Measurements from ENCODE around the gene DPY19L3.
"Not testable (repeated sequence)": the region's sequence is repeated elsewhere in the genome, so short reads cannot be mapped to it uniquely, and the experiment has no call there.

Gene DPY19L3

DNA sequence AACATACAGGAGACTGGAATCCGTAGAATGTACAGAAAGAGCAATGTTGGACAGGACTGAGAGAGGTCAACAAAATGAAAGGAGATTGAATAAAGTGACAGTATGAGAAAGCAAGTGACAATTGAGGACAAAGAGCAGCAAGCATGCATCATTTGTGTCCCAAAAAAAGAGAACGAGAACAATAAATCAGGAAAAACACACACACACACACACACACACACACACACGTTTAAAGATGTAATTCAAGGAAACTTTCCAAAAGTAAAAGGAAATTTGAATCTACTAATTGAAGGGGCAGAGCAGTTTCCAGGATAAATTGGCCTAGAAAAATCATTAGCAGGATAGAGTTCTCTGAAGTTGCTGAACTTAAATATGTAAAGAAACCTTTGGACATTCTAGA, 16.9 kb downstream of the DPY19L3 start:
- Histone ChIP-seq H3K4me3 (no peak overlapping the region), H3K27ac (no peak overlapping the region)
- TF ChIP-seq, protein P1, sequence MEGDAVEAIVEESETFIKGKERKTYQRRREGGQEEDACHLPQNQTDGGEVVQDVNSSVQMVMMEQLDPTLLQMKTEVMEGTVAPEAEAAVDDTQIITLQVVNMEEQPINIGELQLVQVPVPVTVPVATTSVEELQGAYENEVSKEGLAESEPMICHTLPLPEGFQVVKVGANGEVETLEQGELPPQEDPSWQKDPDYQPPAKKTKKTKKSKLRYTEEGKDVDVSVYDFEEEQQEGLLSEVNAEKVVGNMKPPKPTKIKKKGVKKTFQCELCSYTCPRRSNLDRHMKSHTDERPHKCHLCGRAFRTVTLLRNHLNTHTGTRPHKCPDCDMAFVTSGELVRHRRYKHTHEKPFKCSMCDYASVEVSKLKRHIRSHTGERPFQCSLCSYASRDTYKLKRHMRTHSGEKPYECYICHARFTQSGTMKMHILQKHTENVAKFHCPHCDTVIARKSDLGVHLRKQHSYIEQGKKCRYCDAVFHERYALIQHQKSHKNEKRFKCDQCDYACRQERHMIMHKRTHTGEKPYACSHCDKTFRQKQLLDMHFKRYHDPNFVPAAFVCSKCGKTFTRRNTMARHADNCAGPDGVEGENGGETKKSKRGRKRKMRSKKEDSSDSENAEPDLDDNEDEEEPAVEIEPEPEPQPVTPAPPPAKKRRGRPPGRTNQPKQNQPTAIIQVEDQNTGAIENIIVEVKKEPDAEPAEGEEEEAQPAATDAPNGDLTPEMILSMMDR (IDR thresholded peaks at IDR 0.05): no peak
- DNase-seq (ENCODE audit: low spot score): no peak

DNA sequence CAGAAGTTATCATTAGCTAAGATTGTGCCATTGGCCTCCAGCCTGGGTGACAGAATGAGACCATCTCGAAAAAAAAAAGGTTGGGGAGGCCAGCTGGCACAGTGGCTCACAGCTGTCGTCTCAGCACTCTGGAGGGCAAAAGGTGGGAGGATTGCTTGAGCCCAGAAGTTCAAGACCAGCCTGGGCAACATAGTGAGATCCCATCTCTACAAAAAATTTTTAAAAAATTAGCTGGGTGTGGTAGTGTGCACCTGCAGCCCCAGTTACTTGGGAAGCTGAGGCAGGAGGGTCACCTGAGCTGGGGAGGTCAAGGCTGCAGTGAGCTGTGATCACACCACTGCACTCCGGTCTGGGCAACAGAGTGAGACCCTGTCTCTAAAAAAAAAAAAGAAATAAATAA, 18.4 kb downstream of the DPY19L3 start:
- not testable (repeated sequence) for DNase-seq (ENCODE audit: low spot score); H3K27ac ChIP-seq; H3K4me3 ChIP-seq

DNA sequence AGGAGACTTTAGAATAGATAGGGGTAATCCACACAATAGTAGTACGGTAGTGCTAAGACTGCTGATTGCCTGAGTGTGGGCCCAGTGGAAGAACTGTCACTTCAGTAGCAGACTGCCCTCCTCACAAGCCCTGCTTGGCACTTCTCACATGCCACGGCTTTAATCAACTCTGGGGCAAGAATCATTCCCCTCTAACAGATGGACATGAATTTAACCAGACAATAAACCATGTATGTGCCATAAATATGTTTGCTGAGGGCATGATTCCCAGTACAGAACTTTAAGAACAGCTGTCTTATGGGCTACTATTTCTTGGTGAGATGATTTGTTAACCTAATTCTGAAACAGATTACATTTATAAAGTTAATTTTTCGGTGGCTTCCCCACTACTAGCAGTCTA, 22.0 kb downstream of the DPY19L3 start:
- no peak overlapping the region for H3K4me3 ChIP-seq
- no peak for DNase-seq (ENCODE audit: low spot score)
- H3K27ac ChIP-seq: no peak overlapping the region
- TF ChIP-seq, protein P1 (IDR thresholded peaks at IDR 0.05): no peak

DNA sequence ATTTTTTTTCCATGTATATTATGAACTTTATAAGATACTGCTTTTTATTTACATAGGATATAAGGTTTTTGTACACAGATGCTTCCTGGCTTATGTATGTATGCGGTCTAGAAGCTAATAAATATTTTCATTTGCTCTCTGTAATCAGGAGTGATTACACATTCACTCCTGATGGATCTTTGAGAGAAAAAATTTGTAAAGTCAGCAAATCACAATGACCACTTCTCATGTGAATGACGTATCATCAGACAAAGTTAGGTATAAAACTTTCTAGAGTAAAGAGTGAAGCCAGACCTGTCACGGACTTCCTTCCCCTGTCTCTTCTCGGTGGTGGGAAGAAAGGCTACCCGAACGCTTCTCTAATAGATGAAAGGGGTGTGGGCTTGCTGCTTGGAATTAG, 31.1 kb downstream of the DPY19L3 start:
- TF ChIP-seq, protein P1 (IDR thresholded peaks at IDR 0.05): no peak
- no peak overlapping the region for H3K4me3 ChIP-seq
- no peak for DNase-seq (ENCODE audit: low spot score)
- no peak overlapping the region for H3K27ac ChIP-seq

DNA sequence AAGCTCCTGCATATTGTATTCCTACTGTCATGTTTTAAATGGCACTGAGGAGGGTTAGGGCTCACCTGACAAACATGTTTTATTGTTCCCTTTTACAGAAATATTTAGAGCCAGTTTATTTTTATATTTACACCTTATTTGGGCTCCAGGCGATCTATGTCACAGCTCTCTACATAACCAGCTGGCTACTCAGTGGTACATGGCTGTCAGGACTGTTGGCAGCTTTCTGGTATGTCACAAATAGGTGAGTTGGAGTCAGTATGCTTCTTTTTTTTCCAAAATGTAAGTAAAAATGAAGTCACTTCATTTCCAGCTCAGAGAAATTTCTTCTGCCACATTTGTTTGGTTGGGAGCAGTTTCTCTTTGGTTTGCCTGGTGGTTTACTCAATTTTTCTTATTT, 31.5 kb downstream of the DPY19L3 start:
- TF ChIP-seq, protein P1 (IDR thresholded peaks at IDR 0.05): no peak
- DNase-seq (ENCODE audit: low spot score): no peak
- Histone ChIP-seq H3K4me3 (no peak overlapping the region), H3K27ac (no peak overlapping the region)

DNA sequence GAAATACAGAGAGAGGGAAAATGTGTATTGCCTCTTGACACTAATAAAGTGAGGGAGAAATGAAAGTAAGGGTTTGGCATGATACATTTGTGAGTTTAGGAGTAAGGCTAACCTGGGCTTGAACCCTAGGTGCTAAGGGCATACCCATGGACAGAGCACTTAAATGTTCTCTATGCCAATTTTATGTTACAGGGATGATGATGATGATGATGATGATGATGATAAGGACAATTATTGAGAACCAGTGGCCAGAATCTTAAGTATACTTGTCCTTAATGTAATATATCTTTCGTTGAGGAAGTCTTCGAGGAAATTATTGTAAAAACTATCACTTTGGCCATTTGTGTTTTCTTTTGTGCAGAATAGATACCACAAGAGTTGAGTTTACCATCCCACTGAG, 33.2 kb downstream of the DPY19L3 start:
- no peak overlapping the region for H3K4me3 ChIP-seq
- TF ChIP-seq, protein P1 (IDR thresholded peaks at IDR 0.05): no peak
- no peak for DNase-seq (ENCODE audit: low spot score)
- H3K27ac ChIP-seq: no peak overlapping the region

DNA sequence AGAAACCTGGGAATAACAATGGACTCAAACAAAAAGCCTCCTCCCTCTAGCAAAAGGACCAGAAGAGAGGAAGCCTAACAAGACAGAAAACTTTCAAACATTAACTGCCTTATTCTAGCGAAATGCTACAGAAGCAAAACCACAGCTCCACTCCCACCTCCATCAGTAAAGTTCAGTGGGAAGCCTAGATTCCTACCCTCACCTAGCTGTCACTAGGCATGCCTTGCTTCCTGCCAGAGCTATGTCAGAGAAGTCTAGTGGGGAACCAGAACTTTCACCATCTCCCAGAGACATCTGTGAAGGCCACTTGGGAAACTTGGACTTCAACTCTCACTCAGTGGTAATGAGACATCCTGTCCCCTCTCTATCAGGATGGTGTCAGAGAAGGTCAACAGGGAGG, 37.1 kb downstream of the DPY19L3 start:
- TF ChIP-seq, protein P1 (IDR thresholded peaks at IDR 0.05): no peak

DNA sequence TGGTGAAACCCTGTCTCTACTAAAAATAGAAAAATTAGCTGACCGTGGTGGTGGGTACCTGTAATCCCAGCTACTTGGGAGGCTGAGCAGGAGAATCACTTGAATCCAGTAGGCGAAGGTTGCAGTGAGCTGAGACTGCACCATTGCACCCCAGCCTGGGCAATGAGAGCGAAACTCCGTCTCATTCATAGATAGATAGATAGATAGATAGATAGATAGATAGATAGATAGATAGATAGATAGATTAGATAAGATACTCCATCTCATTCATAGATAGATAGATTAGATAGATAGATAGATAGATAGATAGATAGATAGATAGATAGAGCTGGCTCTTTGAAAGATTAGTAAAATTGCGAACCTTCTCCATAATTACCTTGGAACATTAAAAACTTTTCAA, 42.0 kb downstream of the DPY19L3 start:
- H3K27ac ChIP-seq; DNase-seq (ENCODE audit: low spot score); H3K4me3 ChIP-seq: not testable (repeated sequence)

More for the DNA sequence above, 37.1 kb downstream of the DPY19L3 start:
- DNase-seq (ENCODE audit: low spot score): no peak
- Histone ChIP-seq H3K27ac (no peak overlapping the region), H3K4me3 (no peak overlapping the region)

Measured in coronary artery (tissue), 2 donors.